ENCODE measurements around the gene STARD3NL.
A peak's percentile ranks its signal among the peaks of the same experiment; 100 is the strongest.

The STARD3NL gene

GRCh38 chr7:38185395-38186307 is 7.6 kb downstream of the STARD3NL start:
- no peak for DNase-seq

GRCh38 chr7:38186593-38187314 is 8.7 kb downstream of the STARD3NL start:
- DNase-seq: no peak

- DNase-seq: no peak
These were observed 9.9 kb downstream of the STARD3NL start for GRCh38 chr7:38187794-38188440.

GRCh38 chr7:38189231-38189938 is 11.3 kb downstream of the STARD3NL start:
- no peak for DNase-seq

GRCh38 chr7:38190011-38190410 is 12.0 kb downstream of the STARD3NL start:
- no peak for DNase-seq

GRCh38 chr7:38191791-38192190 is 13.7 kb downstream of the STARD3NL start:
- DNase-seq: no peak

- DNase-seq: no peak
These were observed 14.3 kb downstream of the STARD3NL start for GRCh38 chr7:38192327-38192726.

- DNase-seq: no peak
These were observed 18.0 kb downstream of the STARD3NL start for GRCh38 chr7:38195804-38196595.

- no peak for DNase-seq
These were observed 20.3 kb downstream of the STARD3NL start for GRCh38 chr7:38198366-38198765.

- DNase-seq: no peak
These were observed 21.1 kb downstream of the STARD3NL start for GRCh38 chr7:38199154-38199553.

- no peak for DNase-seq
These were observed 21.7 kb downstream of the STARD3NL start for GRCh38 chr7:38199782-38200181.

- no peak for DNase-seq
These were observed 28.0 kb downstream of the STARD3NL start for GRCh38 chr7:38206071-38206470.

- DNase-seq: no peak
These were observed 29.8 kb downstream of the STARD3NL start for GRCh38 chr7:38207843-38208242.

GRCh38 chr7:38211486-38211885 is 33.4 kb downstream of the STARD3NL start:
- no peak for DNase-seq

GRCh38 chr7:38211940-38212339 is 33.9 kb downstream of the STARD3NL start:
- no peak for DNase-seq

GRCh38 chr7:38215115-38215514 is 37.1 kb downstream of the STARD3NL start:
- DNase-seq: no peak

- DNase-seq: peak; percentile 44
These were observed 38.0 kb downstream of the STARD3NL start for GRCh38 chr7:38215735-38216670.

- DNase-seq: no peak
These were observed 39.6 kb downstream of the STARD3NL start for GRCh38 chr7:38217672-38218071.

GRCh38 chr7:38220452-38220851 is 42.4 kb downstream of the STARD3NL start:
- no peak for DNase-seq

GRCh38 chr7:38222481-38223096 is 44.5 kb downstream of the STARD3NL start:
- DNase-seq: peak; percentile 44
